CD4-positive, alpha-beta T cell treated with Interleukin-1 beta for 1 hour (primary cell): Measurements from ENCODE around the gene CNTNAP1.
A peak's percentile ranks its signal among the peaks of the same experiment; 100 is the strongest.

Experiments used
- DNase-seq, 2 donors: peaks; one replicate each; pipeline ENCODE4 v3.0.0-alpha.2; 2020 to 2022

CNTNAP1 gene

GRCh38 chr17:42743595-42744282 lies 61.4 kb downstream of the CNTNAP1 start:
- DNase-seq: no peak

- DNase-seq: peak in 1 of 2 donors; percentile 68
Observed at GRCh38 chr17:42744283-42744805, 62.0 kb downstream of the CNTNAP1 start.

GRCh38 chr17:42744806-42745617 lies 62.7 kb downstream of the CNTNAP1 start, which contains the start of gene EZH1:
Gene EZH1 (minus strand): TSS chr17:42745040. CDS start chr17:42728941, 16,099 bp downstream.
- DNase-seq: peak; percentile 94

GRCh38 chr17:42748202-42748907 lies 66.0 kb downstream of the CNTNAP1 start:
- DNase-seq: no peak

- DNase-seq: no peak
Observed at GRCh38 chr17:42748908-42749798, 66.8 kb downstream of the CNTNAP1 start.
